K562 (cell line): ENCODE results near the gene ST6GALNAC6. TPM values are rescaled to one million over a fixed set of nuclear protein-coding genes. Genes with fewer than 3 reads are reported as not detected.

Source experiments
- CXXC5 ChIP-seq: fragments of 250-450 bp; sonication (Bioruptor Pico); IDR thresholded peaks from 2 replicates; pipeline ENCODE4 v1.8.0; 2022; ENCODE audit warnings: inconsistent platforms, mild to moderate bottlenecking, moderate library complexity
- ESRRB ChIP-seq: fragments of 250-450 bp; sonication (Bioruptor Pico); IDR thresholded peaks from 2 replicates; pipeline ENCODE4 v1.5.0; 2020; ENCODE audit warnings: mild to moderate bottlenecking, moderate library complexity, borderline replicate concordance
- HMGN3 ChIP-seq: IDR thresholded peaks from 2 replicates; pipeline ENCODE4 v1.6.1; 2011; ENCODE audit warnings: borderline replicate concordance, low read depth, mild to moderate bottlenecking, mixed read lengths, low read length; ENCODE audit not compliant: insufficient read length; ENCODE audit errors: extremely low read depth
- KLF6 ChIP-seq: fragments of 250-450 bp; sonication (Bioruptor Pico); IDR thresholded peaks from 2 replicates; pipeline ENCODE4 v1.4.0; 2020; ENCODE audit warnings: mild to moderate bottlenecking, moderate library complexity, borderline replicate concordance
- MTA3 ChIP-seq: fragments of 450-650 bp; formaldehyde crosslinking; IDR thresholded peaks from 2 replicates; pipeline ENCODE4 v1.6.1; 2017; ENCODE audit warnings: mild to moderate bottlenecking, borderline replicate concordance
- NR2C2 ChIP-seq, 2 experiments: fragments of 200-800 bp in 1 of 2; sonication (Bioruptor generic) in 1 of 2; sonication (generic) in 1 of 2; formaldehyde crosslinking in 1 of 2; IDR thresholded peaks; 2 replicates each; pipeline versions ENCODE4 v1.6.1 to v1.8.0; 2016 to 2022; ENCODE audit warnings: mild to moderate bottlenecking in 1 of 2, missing compliant biosample characterization in 1 of 2, missing genetic modification characterization in 1 of 2, missing genetic modification reagents in 1 of 2
- POLR2A ChIP-seq: fragments of 450-650 bp; conservative IDR thresholded peaks from 2 replicates; pipeline ENCODE4 v1.6.1; 2016
- PTTG1 ChIP-seq: fragments of 450-650 bp; IDR thresholded peaks from 2 replicates; pipeline ENCODE4 v1.6.1; 2016; ENCODE audit warnings: low read depth, mild to moderate bottlenecking, missing genetic modification characterization, missing compliant biosample characterization
- RCOR1 ChIP-seq, 2 experiments: IDR thresholded peaks; 2 replicates each; pipeline ENCODE4 v1.6.1; 2012; ENCODE audit warnings: low read depth in 2 of 2, low read length in 2 of 2, borderline replicate concordance in 1 of 2, improper control_type of control experiment in 1 of 2
- RNF219 ChIP-seq: fragments of 250-450 bp; sonication (Bioruptor Pico); IDR thresholded peaks from 2 replicates; pipeline ENCODE4 v1.5.0; 2022; ENCODE audit warnings: mild to moderate bottlenecking
- U2AF2 ChIP-seq: fragments of 200-400 bp; formaldehyde crosslinking; optimal IDR thresholded peaks from 2 replicates; pipeline ENCODE3; 2017; ENCODE audit warnings: low read depth, mild to moderate bottlenecking, low read length
- VEZF1 ChIP-seq: fragments of 200-800 bp; sonication (Bioruptor generic); IDR thresholded peaks from 2 replicates; pipeline ENCODE4 v1.6.1; 2017; ENCODE audit warnings: missing genetic modification characterization, missing compliant biosample characterization
- ZEB2 ChIP-seq: fragments of 450-650 bp; IDR thresholded peaks from 2 replicates; pipeline ENCODE4 v1.6.1; 2016
- ZNF354B ChIP-seq: fragments of 250-450 bp; sonication (Bioruptor Pico); IDR thresholded peaks from 2 replicates; pipeline ENCODE4 v1.4.0; 2020
- ZNF644 ChIP-seq: fragments of 200-800 bp; sonication (Bioruptor generic); IDR thresholded peaks from 2 replicates; pipeline ENCODE4 v1.6.1; 2016; ENCODE audit warnings: low read depth, missing genetic modification characterization, missing compliant biosample characterization
- polyA plus RNA-seq, 8 experiments: library from polyadenylated mRNA; depleted of rRNA in 4 of 8; stranded (reverse) in 5 of 8; unstranded in 3 of 8; fragments of >200 nt; fragmentation: Nextera tagmentation in 2 of 8; fragmentation: Illumina TruSeq in 1 of 8; extraction: Ambion mirVana in 2 of 8; extraction: Trizol in 1 of 8; gene quantifications; 2 replicates each; pipeline versions ENCODE4 v1.2.1 to v1.2.3, GENCODE V29; 2011 to 2014; ENCODE audit warnings: inconsistent platforms in 1 of 8, missing spikeins in 1 of 8
- total RNA-seq, 7 experiments: library from RNA; depleted of rRNA in 6 of 7; stranded (reverse); fragments of >200 nt in 6 of 7; fragmentation: Illumina TruSeq in 2 of 7; extraction: Trizol in 2 of 7; gene quantifications; 2 replicates each; pipeline versions ENCODE4 v1.2.1 to v1.2.3, GENCODE V29; 2011 to 2021; ENCODE audit warnings: low replicate concordance in 1 of 7
- TF ChIP-seq, protein P1 (sequence below): fragments of 250-450 bp; sonication (Bioruptor Pico); IDR thresholded peaks from 2 replicates; pipeline ENCODE4 v1.8.0; 2022; ENCODE audit warnings: moderate library complexity, mild to moderate bottlenecking, inconsistent platforms
- TF ChIP-seq, protein P2 (sequence below): fragments of 450-650 bp; formaldehyde crosslinking; IDR thresholded peaks from 2 replicates; pipeline ENCODE4 v1.4.0; 2020; ENCODE audit warnings: mild to moderate bottlenecking, moderate library complexity

The ST6GALNAC6 gene
- total and polyA plus RNA-seq, 9 of the 15 experiments (the other 6 are each of a cell fraction or from before 2014, with no cell fraction given), result 0.13 to 23.0 (median 14.5) TPM

GRCh38 chr9:127899128-127899943 lies at the start of gene ST6GALNAC6 (continued):
- no peak for TF ChIP-seq RNF219 (CRISPR knock-in tag)
- no peak for TF ChIP-seq PTTG1 (tag)
- no peak for TF ChIP-seq ZNF354B
- peak; percentile 78 for TF ChIP-seq HMGN3
- no peak for TF ChIP-seq ZNF644
- no peak for TF ChIP-seq NR2C2 (CRISPR knock-in tag; IDR thresholded peaks at IDR 0.05)
- TF ChIP-seq NR2C2 (tag; IDR thresholded peaks at IDR 0.05), result peak; percentile 62; the same call in 1 of the 2 replicates
- TF ChIP-seq CXXC5, result peak; percentile 66
- TF ChIP-seq, protein P1, sequence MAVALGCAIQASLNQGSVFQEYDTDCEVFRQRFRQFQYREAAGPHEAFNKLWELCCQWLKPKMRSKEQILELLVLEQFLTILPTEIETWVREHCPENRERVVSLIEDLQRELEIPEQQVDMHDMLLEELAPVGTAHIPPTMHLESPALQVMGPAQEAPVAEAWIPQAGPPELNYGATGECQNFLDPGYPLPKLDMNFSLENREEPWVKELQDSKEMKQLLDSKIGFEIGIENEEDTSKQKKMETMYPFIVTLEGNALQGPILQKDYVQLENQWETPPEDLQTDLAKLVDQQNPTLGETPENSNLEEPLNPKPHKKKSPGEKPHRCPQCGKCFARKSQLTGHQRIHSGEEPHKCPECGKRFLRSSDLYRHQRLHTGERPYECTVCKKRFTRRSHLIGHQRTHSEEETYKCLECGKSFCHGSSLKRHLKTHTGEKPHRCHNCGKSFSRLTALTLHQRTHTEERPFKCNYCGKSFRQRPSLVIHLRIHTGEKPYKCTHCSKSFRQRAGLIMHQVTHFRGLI (CRISPR knock-in tag), result no peak
- no peak; a peak in 1 of 4 replicates for TF ChIP-seq RCOR1 (IDR thresholded peaks at IDR 0.05; ENCODE audit: borderline replicate concordance in 1 of 2, low read depth in 2 of 2, low read length in 2 of 2)
- TF ChIP-seq VEZF1, result peak; percentile 80
- no peak for TF ChIP-seq KLF6 (CRISPR knock-in tag)
- TF ChIP-seq, protein P2, sequence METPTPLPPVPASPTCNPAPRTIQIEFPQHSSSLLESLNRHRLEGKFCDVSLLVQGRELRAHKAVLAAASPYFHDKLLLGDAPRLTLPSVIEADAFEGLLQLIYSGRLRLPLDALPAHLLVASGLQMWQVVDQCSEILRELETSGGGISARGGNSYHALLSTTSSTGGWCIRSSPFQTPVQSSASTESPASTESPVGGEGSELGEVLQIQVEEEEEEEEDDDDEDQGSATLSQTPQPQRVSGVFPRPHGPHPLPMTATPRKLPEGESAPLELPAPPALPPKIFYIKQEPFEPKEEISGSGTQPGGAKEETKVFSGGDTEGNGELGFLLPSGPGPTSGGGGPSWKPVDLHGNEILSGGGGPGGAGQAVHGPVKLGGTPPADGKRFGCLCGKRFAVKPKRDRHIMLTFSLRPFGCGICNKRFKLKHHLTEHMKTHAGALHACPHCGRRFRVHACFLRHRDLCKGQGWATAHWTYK (CRISPR knock-in tag), result no peak
- TF ChIP-seq POLR2A, result peak; percentile 9; the same call in 1 of the 2 replicates
- no peak for TF ChIP-seq U2AF2
- TF ChIP-seq MTA3, result peak; percentile 22; the same call in 1 of the 2 replicates
- no peak for TF ChIP-seq ESRRB (CRISPR knock-in tag)
- no peak for TF ChIP-seq ZEB2
